ENCODE measurements around the gene EIPR1.

Gene EIPR1

GRCh38 chr2:3421580-3421979 is 44.0 kb upstream of the EIPR1 start:
- DNase-seq (ENCODE audit: low read depth) = no peak
- no peak for TF ChIP-seq CTCF (IDR thresholded peaks at IDR 0.05; ENCODE audit: control insufficient read depth, extremely low read depth, insufficient read depth)
- no peak overlapping the region for H3K4me3 ChIP-seq (ENCODE audit: low read depth, low read length)

GRCh38 chr2:3420769-3421397 is 43.3 kb upstream of the EIPR1 start:
- no peak for DNase-seq (ENCODE audit: low read depth)
- TF ChIP-seq CTCF (IDR thresholded peaks at IDR 0.05; ENCODE audit: control insufficient read depth, extremely low read depth, insufficient read depth) = no peak
- no peak overlapping the region for H3K4me3 ChIP-seq (ENCODE audit: low read depth, low read length)

GRCh38 chr2:3420076-3420768 is 42.6 kb upstream of the EIPR1 start:
- no peak for DNase-seq (ENCODE audit: low read depth)
- no peak for TF ChIP-seq CTCF (IDR thresholded peaks at IDR 0.05; ENCODE audit: control insufficient read depth, extremely low read depth, insufficient read depth)
- no peak overlapping the region for H3K4me3 ChIP-seq (ENCODE audit: low read depth, low read length)

- TF ChIP-seq CTCF (IDR thresholded peaks at IDR 0.05; ENCODE audit: control insufficient read depth, extremely low read depth, insufficient read depth) = no peak
- no peak for DNase-seq (ENCODE audit: low read depth)
These were observed 41.3 kb upstream of the EIPR1 start for GRCh38 chr2:3418766-3419404.

GRCh38 chr2:3414133-3414860 is 36.7 kb upstream of the EIPR1 start:
- DNase-seq (ENCODE audit: low read depth) = no peak
- no peak for TF ChIP-seq CTCF (IDR thresholded peaks at IDR 0.05; ENCODE audit: control insufficient read depth, extremely low read depth, insufficient read depth)
- no peak overlapping the region for H3K4me3 ChIP-seq (ENCODE audit: low read depth, low read length)

More at GRCh38 chr2:3418766-3419404, 41.3 kb upstream of the EIPR1 start:
- H3K4me3 ChIP-seq (ENCODE audit: low read depth, low read length) = no peak overlapping the region

- no peak for TF ChIP-seq CTCF (IDR thresholded peaks at IDR 0.05; ENCODE audit: control insufficient read depth, extremely low read depth, insufficient read depth)
- H3K4me3 ChIP-seq (ENCODE audit: low read depth, low read length) = no peak overlapping the region
- no peak for DNase-seq (ENCODE audit: low read depth)
These were observed 36.1 kb upstream of the EIPR1 start for GRCh38 chr2:3413697-3414096.

Data from LNCaP clone FGC (cell line).